Smooth muscle cell (in vitro differentiated cells): Measurements from ENCODE around the gene HMGN3. TPM values are rescaled to one million over a fixed set of nuclear protein-coding genes. Genes with fewer than 3 reads are reported as not detected.

Source experiments
- DNase-seq: peaks from one replicate; lab custom pipeline; 2025; ENCODE audit not compliant: unreplicated experiment; lab: John Stamatoyannopoulos, UW
- H2AFZ ChIP-seq: fragments of 200-600 bp; sonication (generic); 2 replicates; pipeline ENCODE4 v1.6.0; 2016; ENCODE audit warnings: antibody characterized with exemption, low read depth, mild to moderate bottlenecking
- H3F3A ChIP-seq: fragments of 200-600 bp; sonication (generic); 2 replicates; pipeline ENCODE4 v1.6.0; 2017; ENCODE audit warnings: antibody characterized with exemption, low read depth
- H3K27ac ChIP-seq: fragments of 200-600 bp; sonication (generic); 2 replicates; pipeline ENCODE4 v1.5.1; 2016; ENCODE audit warnings: low read depth, mild to moderate bottlenecking
- H3K27me3 ChIP-seq: fragments of 200-600 bp; sonication (generic); 2 replicates; pipeline ENCODE4 v1.6.1; 2016; ENCODE audit warnings: low read depth, mild to moderate bottlenecking
- H3K36me3 ChIP-seq: fragments of 200-600 bp; sonication (generic); 2 replicates; pipeline ENCODE4 v1.5.1; 2016; ENCODE audit warnings: low read depth
- H3K4me1 ChIP-seq: fragments of 200-600 bp; sonication (generic); 2 replicates; pipeline ENCODE4 v1.5.1; 2016; ENCODE audit warnings: low read depth
- H3K4me2 ChIP-seq: fragments of 200-600 bp; sonication (generic); 2 replicates; pipeline ENCODE4 v1.6.0; 2016; ENCODE audit warnings: mild to moderate bottlenecking
- H3K4me3 ChIP-seq: fragments of 200-600 bp; sonication (generic); 2 replicates; pipeline ENCODE4 v1.5.1; 2016; ENCODE audit warnings: mild to moderate bottlenecking
- H3K79me2 ChIP-seq: fragments of 200-600 bp; sonication (generic); 2 replicates; pipeline ENCODE4 v1.6.0; 2016; ENCODE audit warnings: low read depth, mild to moderate bottlenecking
- H3K9ac ChIP-seq: fragments of 200-600 bp; sonication (generic); 2 replicates; pipeline ENCODE4 v1.6.0; 2016; ENCODE audit warnings: low read depth
- H3K9me3 ChIP-seq: fragments of 200-600 bp; sonication (generic); replicated peaks from 2 replicates; pipeline ENCODE4 v1.5.1; 2016; ENCODE audit warnings: low read depth
- H4K20me1 ChIP-seq: fragments of 200-600 bp; sonication (generic); 2 replicates; pipeline ENCODE4 v1.6.0; 2016; ENCODE audit warnings: low read depth
- CTCF ChIP-seq: fragments of 200-600 bp; sonication (generic); IDR thresholded peaks from 2 replicates; pipeline ENCODE4 v1.5.1; 2017; ENCODE audit warnings: borderline replicate concordance, mild to moderate bottlenecking, antibody characterized with exemption; ENCODE audit not compliant: insufficient read depth, poor library complexity, severe bottlenecking
- WGBS: methylation state at CpG from one replicate; pipeline ENCODE4 v1.1.7; 2016; ENCODE audit warnings: low lambda C conversion rate; 5-methylcytosine and 5-hydroxymethylcytosine counted together
- polyA plus RNA-seq: library from polyadenylated mRNA; unstranded; fragments of >200 nt; fragmentation: Nextera tagmentation; extraction: Ambion mirVana; gene quantifications from 2 replicates; pipeline ENCODE4 v1.2.1, GENCODE V29; 2016
- total RNA-seq: library from RNA; depleted of rRNA; stranded (reverse); fragments of >200 nt; gene quantifications from 2 replicates; pipeline ENCODE4 v1.2.3, GENCODE V29; 2014

Gene HMGN3
- total and polyA plus RNA-seq, 2 experiments from 2014 or later, result 75.4 to 108 TPM

DNA sequence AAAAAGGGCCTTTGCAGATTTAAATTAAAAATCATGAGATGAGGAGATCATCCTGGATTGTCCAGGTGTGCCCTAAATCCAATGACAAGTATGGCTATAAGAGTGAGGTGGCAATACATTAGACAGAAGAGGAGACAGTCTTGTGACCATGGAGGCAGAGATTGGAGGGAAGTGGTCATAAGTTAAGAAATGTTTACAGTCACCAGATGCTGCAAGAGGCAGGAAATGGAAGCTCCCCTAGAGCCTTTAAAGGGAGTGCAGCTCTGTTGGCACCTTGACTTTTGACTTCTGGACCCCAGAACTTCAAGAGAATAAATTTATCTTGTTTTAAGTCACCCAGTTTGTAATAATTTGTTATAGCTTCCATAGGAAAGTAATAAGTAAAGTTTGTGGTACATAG, 61.1 kb downstream of the HMGN3 start:
- Histone ChIP-seq H3F3A (no peaks in the 10 kb centered on the region), H2AFZ (no peak overlapping the region), H3K9ac (no peak overlapping the region), H3K27ac (no peak overlapping the region), H3K4me2 (no peak overlapping the region), H4K20me1 (no peaks in the 10 kb centered on the region), H3K27me3 (no peaks in the 10 kb centered on the region), H3K4me3 (no peak overlapping the region), H3K9me3 (no peaks in the 10 kb centered on the region), H3K79me2 (no peaks in the 10 kb centered on the region), H3K4me1 (no peaks in the 10 kb centered on the region), H3K36me3 (no peaks in the 10 kb centered on the region)
- TF ChIP-seq CTCF, result no peak
- no peak for DNase-seq

GRCh38 chr6:79170959-79171358, 63.5 kb downstream of the HMGN3 start:
- no peaks in the 10 kb centered on the region for H3K79me2 ChIP-seq

GRCh38 chr6:79170431-79170830, 64.1 kb downstream of the HMGN3 start:
- Histone ChIP-seq H3K27ac (no peak overlapping the region), H3K9ac (no peak overlapping the region), H3K36me3 (no peaks in the 10 kb centered on the region), H3K4me3 (no peak overlapping the region), H3K4me1 (no peaks in the 10 kb centered on the region), H3K4me2 (no peak overlapping the region), H2AFZ (no peak overlapping the region), H3K79me2 (no peaks in the 10 kb centered on the region), H4K20me1 (no peaks in the 10 kb centered on the region), H3K9me3 (no peaks in the 10 kb centered on the region), H3F3A (no peaks in the 10 kb centered on the region), H3K27me3 (no peaks in the 10 kb centered on the region)
- DNase-seq, result no peak
- WGBS, result 90% methylated on average over 5 of the region's 5 CpGs
- TF ChIP-seq CTCF, result no peak

More at GRCh38 chr6:79170959-79171358, 63.5 kb downstream of the HMGN3 start:
- WGBS, result 87% methylated on average over 3 of the region's 3 CpGs
- Histone ChIP-seq H3K27ac (no peak overlapping the region), H3K4me3 (no peak overlapping the region), H3K4me2 (no peak overlapping the region), H3K4me1 (no peaks in the 10 kb centered on the region), H3K9me3 (no peaks in the 10 kb centered on the region), H2AFZ (no peak overlapping the region), H3K36me3 (no peaks in the 10 kb centered on the region), H3F3A (no peaks in the 10 kb centered on the region), H3K27me3 (no peaks in the 10 kb centered on the region), H3K9ac (no peak overlapping the region), H4K20me1 (no peaks in the 10 kb centered on the region)
- DNase-seq, result no peak
- TF ChIP-seq CTCF, result no peak

GRCh38 chr6:79168695-79168980, 65.8 kb downstream of the HMGN3 start:
- no peaks in the 10 kb centered on the region for H3K9me3 ChIP-seq
- no peaks in the 10 kb centered on the region for H3K36me3 ChIP-seq
- no peaks in the 10 kb centered on the region for H3K4me1 ChIP-seq
- no peak overlapping the region for H3K27ac ChIP-seq
- no peak for TF ChIP-seq CTCF
- no peaks in the 10 kb centered on the region for H3K79me2 ChIP-seq
- no peaks in the 10 kb centered on the region for H3K27me3 ChIP-seq
- no peak overlapping the region for H2AFZ ChIP-seq
- H3K4me3 ChIP-seq, result no peak overlapping the region
- no peak overlapping the region for H3K9ac ChIP-seq
- H3F3A ChIP-seq, result no peaks in the 10 kb centered on the region
- no peaks in the 10 kb centered on the region for H4K20me1 ChIP-seq
- no peak for DNase-seq
- H3K4me2 ChIP-seq, result no peak overlapping the region
- WGBS, result 35% methylated on average over 2 of the region's 2 CpGs
